PC-3 (cell line): ENCODE results near the gene ASPRV1. TPM values are rescaled to one million over a fixed set of nuclear protein-coding genes. Genes with fewer than 3 reads are reported as not detected.

Experiments
- ATAC-seq: fragments of 200-7000 bp; cut with Tn5 transposase; 2 replicates; pipeline ENCODE4 v1.9.1; 2020; ENCODE audit warnings: mild to moderate bottlenecking, moderate library complexity
- Bru-seq: library from RNA; stranded (reverse); fragments of 400-500 nt; gene quantifications from one replicate; lab custom pipeline; 2021; lab: Mats Ljungman, UMichigan
- BruChase-seq, 2 experiments: library from RNA; stranded (reverse); fragments of 400-500 nt; gene quantifications; one replicate each; lab custom pipeline; 2021; lab: Mats Ljungman, UMichigan
- BruUV-seq: library from RNA; stranded (reverse); fragments of 400-500 nt; replicated peaks from 2 replicates; lab custom pipeline; 2021; lab: Mats Ljungman, UMichigan
- CTCF ChIA-PET: fragments of 300-600 bp; sonication (Branson Sonifier 250); formaldehyde crosslinking; loops from one replicate; lab custom pipeline; 2022; ENCODE audit warnings: antibody characterized with exemption; lab: Charles Lee
- POLR2A ChIA-PET: fragments of 300-600 bp; sonication (Branson Sonifier 250); formaldehyde crosslinking; loops from one replicate; lab custom pipeline; 2022; ENCODE audit warnings: antibody characterized with exemption; ENCODE audit not compliant: unreplicated experiment; lab: Charles Lee
- DNase-seq: peaks from one replicate; pipeline ENCODE4 v3.0.0-alpha.2; 2015
- H2AFZ ChIP-seq: fragments of 300-600 bp; sonication (generic); 2 replicates; pipeline ENCODE4 v1.6.0; 2016; ENCODE audit warnings: antibody characterized with exemption, low read length
- H3F3A ChIP-seq: fragments of 300-600 bp; sonication (generic); one replicate; pipeline ENCODE4 v1.6.0; 2017; ENCODE audit warnings: antibody characterized with exemption, low read length, control low read depth, mild to moderate bottlenecking; ENCODE audit not compliant: unreplicated experiment
- H3K27ac ChIP-seq: fragments of 300-600 bp; sonication (generic); 2 replicates; pipeline ENCODE4 v1.5.1; 2016; ENCODE audit warnings: mild to moderate bottlenecking, low read length
- H3K27me3 ChIP-seq: fragments of 300-600 bp; sonication (generic); 2 replicates; pipeline ENCODE4 v1.6.1; 2016; ENCODE audit warnings: low read length, mixed read lengths
- H3K36me3 ChIP-seq: fragments of 300-600 bp; sonication (generic); 2 replicates; pipeline ENCODE4 v1.6.1; 2016; ENCODE audit warnings: low read depth, mixed run types, low read length, mixed read lengths
- H3K4me1 ChIP-seq: fragments of 300-600 bp; sonication (generic); 2 replicates; pipeline ENCODE4 v1.5.1; 2016; ENCODE audit warnings: low read length; ENCODE audit not compliant: insufficient read depth
- H3K4me2 ChIP-seq: fragments of 300-600 bp; sonication (generic); 2 replicates; pipeline ENCODE4 v1.6.0; 2016; ENCODE audit warnings: low read length
- H3K4me3 ChIP-seq: fragments of 300-600 bp; sonication (generic); 2 replicates; pipeline ENCODE4 v1.5.1; 2016; ENCODE audit warnings: mild to moderate bottlenecking, low read length, mixed read lengths
- H3K79me2 ChIP-seq: fragments of 300-600 bp; sonication (generic); 2 replicates; pipeline ENCODE4 v1.6.1; 2017; ENCODE audit warnings: low read length, mixed read lengths
- H3K9ac ChIP-seq: fragments of 300-600 bp; sonication (generic); 2 replicates; pipeline ENCODE4 v1.6.0; 2016; ENCODE audit warnings: mild to moderate bottlenecking, low read length
- H3K9me2 ChIP-seq: fragments of 300-600 bp; sonication (generic); replicated peaks from 2 replicates; pipeline ENCODE4 v1.6.1; 2016; ENCODE audit warnings: mixed run types, low read length, mixed read lengths
- H3K9me3 ChIP-seq: fragments of 300-600 bp; sonication (generic); 2 replicates; pipeline ENCODE4 v1.6.1; 2016; ENCODE audit warnings: low read length, mixed read lengths
- H4K20me1 ChIP-seq: fragments of 300-600 bp; sonication (generic); 2 replicates; pipeline ENCODE4 v1.6.1; 2016; ENCODE audit warnings: low read length, mixed read lengths
- EZH2 ChIP-seq: fragments of 300-600 bp; sonication (generic); IDR thresholded peaks from one replicate; pipeline ENCODE4 v1.6.1; 2017; ENCODE audit warnings: antibody characterized with exemption, mild to moderate bottlenecking, low read length; ENCODE audit not compliant: unreplicated experiment
- EZH2phosphoT487 ChIP-seq: fragments of 300-600 bp; sonication (generic); IDR thresholded peaks from 2 replicates; pipeline ENCODE4 v1.6.1; 2018; ENCODE audit warnings: mild to moderate bottlenecking, antibody characterized with exemption, low read length, borderline replicate concordance
- intact Hi-C: fragments of 100-400 bp; cut with micrococcal nuclease; formaldehyde crosslinking; loops from 2 replicates; pipeline ENCODE4 v1.9.0; 2023
- long read RNA-seq: library from polyadenylated mRNA; unstranded; transcript quantifications from one replicate; pipeline ENCODE4 v2.0.0, GENCODE V29; 2021; ENCODE audit not compliant: unreplicated experiment
- total RNA-seq: library from RNA; depleted of rRNA; stranded (reverse); fragments of >200 nt; gene quantifications from 2 replicates; pipeline ENCODE4 v1.2.3, GENCODE V29; 2014; rRNA removed
- TF ChIP-seq, protein P1 (sequence below): fragments of 300-600 bp; sonication (generic); conservative IDR thresholded peaks from 2 replicates; pipeline ENCODE4 v1.5.1; 2017; ENCODE audit warnings: antibody characterized with exemption, low read depth, mild to moderate bottlenecking, low read length

The ASPRV1 gene
- total RNA-seq (0.12 TPM in 1 of 2 replicates, not detected in the other), Bru-seq, nascent RNA (percentile 29 among the genes with signal in this experiment), BruChase-seq, experiment 1, labeled RNA remaining after a 6-hour chase (percentile 46 among the genes with signal in this experiment), BruChase-seq, experiment 2, labeled RNA remaining after a 2-hour chase (percentile 39 among the genes with signal in this experiment)
- long read RNA-seq: 0 reads

DNA sequence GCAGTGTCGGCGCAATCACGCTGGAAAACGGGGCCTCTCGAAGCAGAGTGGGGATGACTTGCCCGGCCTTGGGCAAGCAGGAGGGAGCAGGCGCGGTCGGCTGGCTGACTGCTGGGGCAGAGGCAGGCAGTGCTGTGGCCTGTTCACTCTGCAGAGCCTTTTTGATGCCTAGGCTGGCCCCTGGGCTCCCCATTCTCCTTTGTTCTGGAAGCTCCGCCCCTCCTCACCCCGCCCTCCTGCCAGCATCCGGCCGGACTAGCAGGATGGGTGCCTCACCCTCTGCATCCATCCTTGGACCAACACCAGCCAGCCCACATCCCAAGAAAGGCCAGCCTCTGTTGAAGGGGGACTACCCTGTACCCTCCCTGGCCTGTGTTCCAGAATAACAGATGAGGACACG lies at the start of gene ASPRV1:
TSS of gene ASPRV1 (minus strand) at position 136 of the 400 bp plus-strand sequence. CDS start 195 bp downstream, outside the sequence.
- no peaks in the 10 kb centered on the region for H3K9me3 ChIP-seq
- H3K36me3 ChIP-seq: no peaks in the 10 kb centered on the region
- no peaks in the 10 kb centered on the region for H3K27me3 ChIP-seq
- DNase-seq: no peak
- TF ChIP-seq EZH2 (no peak), EZH2phosphoT487 (no peak)
- TF ChIP-seq, protein P1, sequence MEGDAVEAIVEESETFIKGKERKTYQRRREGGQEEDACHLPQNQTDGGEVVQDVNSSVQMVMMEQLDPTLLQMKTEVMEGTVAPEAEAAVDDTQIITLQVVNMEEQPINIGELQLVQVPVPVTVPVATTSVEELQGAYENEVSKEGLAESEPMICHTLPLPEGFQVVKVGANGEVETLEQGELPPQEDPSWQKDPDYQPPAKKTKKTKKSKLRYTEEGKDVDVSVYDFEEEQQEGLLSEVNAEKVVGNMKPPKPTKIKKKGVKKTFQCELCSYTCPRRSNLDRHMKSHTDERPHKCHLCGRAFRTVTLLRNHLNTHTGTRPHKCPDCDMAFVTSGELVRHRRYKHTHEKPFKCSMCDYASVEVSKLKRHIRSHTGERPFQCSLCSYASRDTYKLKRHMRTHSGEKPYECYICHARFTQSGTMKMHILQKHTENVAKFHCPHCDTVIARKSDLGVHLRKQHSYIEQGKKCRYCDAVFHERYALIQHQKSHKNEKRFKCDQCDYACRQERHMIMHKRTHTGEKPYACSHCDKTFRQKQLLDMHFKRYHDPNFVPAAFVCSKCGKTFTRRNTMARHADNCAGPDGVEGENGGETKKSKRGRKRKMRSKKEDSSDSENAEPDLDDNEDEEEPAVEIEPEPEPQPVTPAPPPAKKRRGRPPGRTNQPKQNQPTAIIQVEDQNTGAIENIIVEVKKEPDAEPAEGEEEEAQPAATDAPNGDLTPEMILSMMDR: no peak
- BruUV-seq: no TSS peak
- H3F3A ChIP-seq: no peaks in the 10 kb centered on the region
- no peak within 1 kb of the TSS for H3K4me3 ChIP-seq
- no peak within 1 kb of the TSS for H3K4me2 ChIP-seq
- no peaks in the 10 kb centered on the region for H4K20me1 ChIP-seq
- H3K27ac ChIP-seq: no peak within 1 kb of the TSS
- ChIA-PET POLR2A (no interaction called here), CTCF (no interaction called here)
- H3K9me2 ChIP-seq: no peaks in the 10 kb centered on the region
- H3K9ac ChIP-seq: no peak within 1 kb of the TSS
- H3K4me1 ChIP-seq: peaks cover 9% of the 10 kb centered on the region
- intact Hi-C loops: no loop called here
- ATAC-seq: no peak
- H2AFZ ChIP-seq: no peak within 1 kb of the TSS
- no peaks in the 10 kb centered on the region for H3K79me2 ChIP-seq

DNA sequence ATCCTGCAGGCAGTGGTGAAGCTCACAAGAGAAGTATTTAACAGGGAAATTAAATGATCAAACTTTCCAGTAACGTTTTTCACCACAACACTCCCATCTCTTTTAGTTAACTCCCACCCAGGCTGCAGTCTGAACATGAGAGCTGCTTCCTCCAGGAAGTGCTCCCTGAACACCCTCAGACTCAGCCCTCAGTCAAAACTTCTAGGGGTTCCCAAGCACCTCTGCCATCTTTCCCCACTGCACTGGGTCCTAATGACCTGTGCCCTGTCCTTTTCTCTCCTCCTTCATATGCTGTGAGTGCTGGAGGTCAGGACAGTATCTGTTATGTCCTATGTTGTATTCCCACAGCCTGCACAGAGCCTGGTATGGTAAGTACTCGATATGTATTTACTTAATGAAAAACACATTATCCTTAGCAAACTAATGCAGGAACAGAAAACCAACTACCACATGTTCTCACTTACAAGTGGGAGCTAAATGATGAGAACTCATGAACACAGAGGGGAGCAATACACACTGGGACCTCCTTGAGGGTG lies 49.2 kb upstream of the ASPRV1 start:
- H3K4me1 ChIP-seq: 0 out of 2 replicates have a peak, but pooled peaks cover 3% of the 10 kb centered on the region
- no peaks in the 10 kb centered on the region for H3K9me3 ChIP-seq
- no peaks in the 10 kb centered on the region for H4K20me1 ChIP-seq
- no peaks in the 10 kb centered on the region for H3F3A ChIP-seq
- no peak overlapping the region for H3K9ac ChIP-seq
- no TSS peak for BruUV-seq
- CTCF ChIA-PET: no interaction called here
- no peaks in the 10 kb centered on the region for H3K36me3 ChIP-seq
- H3K4me2 ChIP-seq: no peak overlapping the region
- no peak overlapping the region for H3K4me3 ChIP-seq
- ATAC-seq: no peak
- no peaks in the 10 kb centered on the region for H3K9me2 ChIP-seq
- POLR2A ChIA-PET: no interaction called here
- H3K27me3 ChIP-seq: no peaks in the 10 kb centered on the region
- intact Hi-C loops: no loop called here
- DNase-seq: no peak
- H3K79me2 ChIP-seq: no peaks in the 10 kb centered on the region
- H3K27ac ChIP-seq: no peak overlapping the region
- TF ChIP-seq EZH2 (no peak), EZH2phosphoT487 (no peak)
- TF ChIP-seq, protein P1: no peak
- no peak overlapping the region for H2AFZ ChIP-seq
